K562 (cell line): ENCODE data around the gene EIF2S3. TPM values are rescaled to one million over a fixed set of nuclear protein-coding genes. Genes with fewer than 3 reads are reported as not detected.

Source experiments
- ARNT ChIP-seq, 2 experiments: fragments of 450-650 bp; IDR thresholded peaks; 2 replicates each; pipeline ENCODE4 v1.6.1; 2016; ENCODE audit warnings: mild to moderate bottlenecking in 1 of 2
- BDP1 ChIP-seq: IDR thresholded peaks from 3 replicates; pipeline ENCODE4 v1.6.1; 2011; ENCODE audit not compliant: insufficient read length, insufficient read depth
- BRD9 ChIP-seq: fragments of 450-650 bp; IDR thresholded peaks from 2 replicates; pipeline ENCODE4 v1.6.1; 2018; ENCODE audit warnings: low read depth; ENCODE audit not compliant: partially characterized antibody
- CHD1 ChIP-seq: fragments of 200-600 bp; sonication (generic); IDR thresholded peaks from one replicate; pipeline ENCODE4 v1.6.1; 2012; ENCODE audit warnings: mild to moderate bottlenecking, moderate library complexity, low read length, inconsistent platforms
- ELF4 ChIP-seq: fragments of 450-650 bp; formaldehyde crosslinking; IDR thresholded peaks from 2 replicates; pipeline ENCODE4 v1.4.0; 2022; ENCODE audit warnings: missing genetic modification characterization
- FOSL1 ChIP-seq: fragments of 200-800 bp; sonication (Bioruptor generic); conservative IDR thresholded peaks from 2 replicates; pipeline ENCODE4 v1.6.1; 2016; ENCODE audit warnings: missing genetic modification characterization, missing compliant biosample characterization
- GTF2F1 ChIP-seq: IDR thresholded peaks from 2 replicates; pipeline ENCODE4 v1.6.1; 2011; ENCODE audit warnings: low read depth, low read length, improper control_type of control experiment
- HDGF ChIP-seq: fragments of 450-650 bp; IDR thresholded peaks from 2 replicates; pipeline ENCODE4 v1.6.1; 2016
- NFRKB ChIP-seq: fragments of 450-650 bp; IDR thresholded peaks from 2 replicates; pipeline ENCODE4 v1.6.1; 2016; ENCODE audit warnings: low read depth
- RBBP5 ChIP-seq: fragments of 200-600 bp; sonication (generic); IDR thresholded peaks from 2 replicates; pipeline ENCODE4 v1.6.1; 2012; ENCODE audit warnings: borderline replicate concordance, mild to moderate bottlenecking, low read length, control low read depth, inconsistent platforms; ENCODE audit not compliant: insufficient read depth, poor library complexity, severe bottlenecking
- SMARCE1 ChIP-seq: fragments of 450-650 bp; IDR thresholded peaks from 2 replicates; pipeline ENCODE4 v1.7.1; 2016; ENCODE audit warnings: mild to moderate bottlenecking
- TAF7 ChIP-seq: fragments of 450-650 bp; IDR thresholded peaks from 2 replicates; pipeline ENCODE4 v1.6.1; 2016; ENCODE audit warnings: missing genetic modification characterization, missing compliant biosample characterization
- TBP ChIP-seq: optimal IDR thresholded peaks from 2 replicates; pipeline ENCODE3; 2011; ENCODE audit warnings: low read depth, low read length, improper control_type of control experiment
- ZFX ChIP-seq: sonication (generic); formaldehyde crosslinking; IDR thresholded peaks from 2 replicates; pipeline ENCODE4 v1.8.0; 2022; ENCODE audit warnings: mild to moderate bottlenecking, missing genetic modification reagents, moderate library complexity
- ZNF311 ChIP-seq: fragments of 250-450 bp; sonication (Bioruptor Pico); IDR thresholded peaks from 2 replicates; pipeline ENCODE4 v1.4.0; 2020; ENCODE audit warnings: mild to moderate bottlenecking, moderate library complexity
- ZNF445 ChIP-seq: fragments of 250-450 bp; sonication (Bioruptor Pico); IDR thresholded peaks from 2 replicates; pipeline ENCODE4 v1.4.0; 2020; ENCODE audit warnings: low read depth, mild to moderate bottlenecking, moderate library complexity
- ZNF695 ChIP-seq: fragments of 450-650 bp; formaldehyde crosslinking; IDR thresholded peaks from 2 replicates; pipeline ENCODE4 v1.4.0; 2020; ENCODE audit warnings: mild to moderate bottlenecking, moderate library complexity
- ZNF699 ChIP-seq: fragments of 250-450 bp; sonication (Bioruptor Pico); IDR thresholded peaks from 2 replicates; pipeline ENCODE4 v1.8.0; 2021; ENCODE audit warnings: mild to moderate bottlenecking, moderate library complexity; ENCODE audit not compliant: insufficient replicate concordance
- polyA plus RNA-seq, 8 experiments: library from polyadenylated mRNA; depleted of rRNA in 4 of 8; stranded (reverse) in 5 of 8; unstranded in 3 of 8; fragments of >200 nt; fragmentation: Nextera tagmentation in 2 of 8; fragmentation: Illumina TruSeq in 1 of 8; extraction: Ambion mirVana in 2 of 8; extraction: Trizol in 1 of 8; gene quantifications; 2 replicates each; pipeline versions ENCODE4 v1.2.1 to v1.2.3, GENCODE V29; 2011 to 2014; ENCODE audit warnings: inconsistent platforms in 1 of 8, missing spikeins in 1 of 8
- total RNA-seq, 7 experiments: library from RNA; depleted of rRNA in 6 of 7; stranded (reverse); fragments of >200 nt in 6 of 7; fragmentation: Illumina TruSeq in 2 of 7; extraction: Trizol in 2 of 7; gene quantifications; 2 replicates each; pipeline versions ENCODE4 v1.2.1 to v1.2.3, GENCODE V29; 2011 to 2021; ENCODE audit warnings: low replicate concordance in 1 of 7
- TF ChIP-seq, protein P1 (sequence below): fragments of 450-650 bp; IDR thresholded peaks from 2 replicates; pipeline ENCODE4 v1.6.1; 2016; ENCODE audit warnings: missing biosample characterization, missing genetic modification characterization
- TF ChIP-seq, protein P2 (sequence below): fragments of 250-450 bp; sonication (Bioruptor Pico); IDR thresholded peaks from 2 replicates; pipeline ENCODE4 v1.8.0; 2021; ENCODE audit warnings: moderate library complexity, mild to moderate bottlenecking, inconsistent platforms
- TF ChIP-seq, protein P3 (sequence below): sonication (generic); formaldehyde crosslinking; IDR thresholded peaks from 2 replicates; pipeline ENCODE4 v1.8.0; 2023; ENCODE audit warnings: mild to moderate bottlenecking, missing genetic modification reagents
- TF ChIP-seq, protein P4 (sequence below): fragments of 450-650 bp; IDR thresholded peaks from 2 replicates; pipeline ENCODE4 v1.6.1; 2014; ENCODE audit warnings: low read depth, mild to moderate bottlenecking, moderate library complexity, borderline replicate concordance

The EIF2S3 gene
- total and polyA plus RNA-seq, 9 of the 15 experiments (the other 6 are each of a cell fraction or from before 2014, with no cell fraction given): 148 to 439 (median 275) TPM

DNA sequence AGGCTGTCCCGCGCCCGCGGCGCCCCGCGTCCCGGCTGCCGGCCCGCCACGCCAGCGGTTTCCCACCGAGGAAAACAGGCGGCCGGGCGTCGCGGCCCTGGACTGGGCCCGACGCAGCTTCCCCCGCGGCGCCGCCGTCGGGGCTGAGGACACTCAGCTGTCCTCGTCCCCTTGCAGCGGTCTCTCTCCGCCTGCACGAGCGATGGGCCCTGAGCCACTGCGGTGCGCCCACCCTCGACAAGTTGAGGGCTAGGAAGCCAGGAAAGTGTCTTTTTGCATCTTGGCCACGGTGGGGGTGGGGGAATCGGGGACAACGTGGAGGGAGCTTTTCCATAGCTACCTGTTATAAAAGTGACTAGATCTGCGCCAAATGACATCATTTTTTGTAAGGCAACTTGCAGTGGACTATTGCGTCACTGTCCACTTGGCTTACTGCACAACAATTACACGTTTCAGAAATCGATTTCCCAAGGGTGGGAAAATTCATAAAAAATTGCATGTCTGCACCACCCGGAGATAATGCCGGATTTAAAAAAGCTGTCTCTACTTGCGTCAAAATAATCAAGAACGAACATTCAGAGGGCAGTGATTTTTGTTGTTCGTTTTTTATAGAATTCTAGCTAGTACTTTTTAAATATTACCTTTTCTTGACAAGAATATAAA is 28.9 kb upstream of the EIF2S3 start (continued):
- TF ChIP-seq RBBP5 (peak; percentile 34), FOSL1 (tag) (peak; percentile 46), BDP1 (no peak), ZNF699 (CRISPR knock-in tag) (no peak), SMARCE1 (0 out of 2 replicates have a peak, but pooled peaks have one; percentile 14), ZNF695 (CRISPR knock-in tag) (no peak), GTF2F1 (no peak), HDGF (no peak), CHD1 (peak; percentile 61), TBP (peak; percentile 11), ARNT (IDR thresholded peaks at IDR 0.05) (0 out of 4 replicates have a peak, but pooled peaks of 1 of the 2 experiments have one; percentile 19), ELF4 (CRISPR knock-in tag) (no peak), BRD9 (peak; percentile 32), TAF7 (tag) (peak; percentile 16; the same call in 1 of the 2 replicates), ZNF311 (no peak), ZNF445 (CRISPR knock-in tag) (no peak), NFRKB (peak; percentile 35; the same call in 1 of the 2 replicates), ZFX (CRISPR knock-in tag) (peak; percentile 87)
- TF ChIP-seq, protein P1, sequence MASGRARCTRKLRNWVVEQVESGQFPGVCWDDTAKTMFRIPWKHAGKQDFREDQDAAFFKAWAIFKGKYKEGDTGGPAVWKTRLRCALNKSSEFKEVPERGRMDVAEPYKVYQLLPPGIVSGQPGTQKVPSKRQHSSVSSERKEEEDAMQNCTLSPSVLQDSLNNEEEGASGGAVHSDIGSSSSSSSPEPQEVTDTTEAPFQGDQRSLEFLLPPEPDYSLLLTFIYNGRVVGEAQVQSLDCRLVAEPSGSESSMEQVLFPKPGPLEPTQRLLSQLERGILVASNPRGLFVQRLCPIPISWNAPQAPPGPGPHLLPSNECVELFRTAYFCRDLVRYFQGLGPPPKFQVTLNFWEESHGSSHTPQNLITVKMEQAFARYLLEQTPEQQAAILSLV: peak; percentile 81
- TF ChIP-seq, protein P2, sequence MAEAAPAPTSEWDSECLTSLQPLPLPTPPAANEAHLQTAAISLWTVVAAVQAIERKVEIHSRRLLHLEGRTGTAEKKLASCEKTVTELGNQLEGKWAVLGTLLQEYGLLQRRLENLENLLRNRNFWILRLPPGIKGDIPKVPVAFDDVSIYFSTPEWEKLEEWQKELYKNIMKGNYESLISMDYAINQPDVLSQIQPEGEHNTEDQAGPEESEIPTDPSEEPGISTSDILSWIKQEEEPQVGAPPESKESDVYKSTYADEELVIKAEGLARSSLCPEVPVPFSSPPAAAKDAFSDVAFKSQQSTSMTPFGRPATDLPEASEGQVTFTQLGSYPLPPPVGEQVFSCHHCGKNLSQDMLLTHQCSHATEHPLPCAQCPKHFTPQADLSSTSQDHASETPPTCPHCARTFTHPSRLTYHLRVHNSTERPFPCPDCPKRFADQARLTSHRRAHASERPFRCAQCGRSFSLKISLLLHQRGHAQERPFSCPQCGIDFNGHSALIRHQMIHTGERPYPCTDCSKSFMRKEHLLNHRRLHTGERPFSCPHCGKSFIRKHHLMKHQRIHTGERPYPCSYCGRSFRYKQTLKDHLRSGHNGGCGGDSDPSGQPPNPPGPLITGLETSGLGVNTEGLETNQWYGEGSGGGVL: no peak
- TF ChIP-seq, protein P3, sequence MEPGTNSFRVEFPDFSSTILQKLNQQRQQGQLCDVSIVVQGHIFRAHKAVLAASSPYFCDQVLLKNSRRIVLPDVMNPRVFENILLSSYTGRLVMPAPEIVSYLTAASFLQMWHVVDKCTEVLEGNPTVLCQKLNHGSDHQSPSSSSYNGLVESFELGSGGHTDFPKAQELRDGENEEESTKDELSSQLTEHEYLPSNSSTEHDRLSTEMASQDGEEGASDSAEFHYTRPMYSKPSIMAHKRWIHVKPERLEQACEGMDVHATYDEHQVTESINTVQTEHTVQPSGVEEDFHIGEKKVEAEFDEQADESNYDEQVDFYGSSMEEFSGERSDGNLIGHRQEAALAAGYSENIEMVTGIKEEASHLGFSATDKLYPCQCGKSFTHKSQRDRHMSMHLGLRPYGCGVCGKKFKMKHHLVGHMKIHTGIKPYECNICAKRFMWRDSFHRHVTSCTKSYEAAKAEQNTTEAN (CRISPR knock-in tag): no peak
- TF ChIP-seq, protein P4, sequence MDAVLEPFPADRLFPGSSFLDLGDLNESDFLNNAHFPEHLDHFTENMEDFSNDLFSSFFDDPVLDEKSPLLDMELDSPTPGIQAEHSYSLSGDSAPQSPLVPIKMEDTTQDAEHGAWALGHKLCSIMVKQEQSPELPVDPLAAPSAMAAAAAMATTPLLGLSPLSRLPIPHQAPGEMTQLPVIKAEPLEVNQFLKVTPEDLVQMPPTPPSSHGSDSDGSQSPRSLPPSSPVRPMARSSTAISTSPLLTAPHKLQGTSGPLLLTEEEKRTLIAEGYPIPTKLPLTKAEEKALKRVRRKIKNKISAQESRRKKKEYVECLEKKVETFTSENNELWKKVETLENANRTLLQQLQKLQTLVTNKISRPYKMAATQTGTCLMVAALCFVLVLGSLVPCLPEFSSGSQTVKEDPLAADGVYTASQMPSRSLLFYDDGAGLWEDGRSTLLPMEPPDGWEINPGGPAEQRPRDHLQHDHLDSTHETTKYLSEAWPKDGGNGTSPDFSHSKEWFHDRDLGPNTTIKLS: peak; percentile 67
